NB4 (cell line): ENCODE data around the gene MAPK8IP1.

Experiments
- MYC ChIP-seq: IDR thresholded peaks from 2 replicates; pipeline ENCODE4 v1.6.1; 2011; ENCODE audit warnings: low read depth, low read length
- POLR2A ChIP-seq: IDR thresholded peaks from 2 replicates; pipeline ENCODE4 v1.6.1; 2011; ENCODE audit warnings: mild to moderate bottlenecking; ENCODE audit not compliant: insufficient read length; ENCODE audit errors: extremely low read depth
- TF ChIP-seq, protein P1 (sequence below): IDR thresholded peaks from one replicate; pipeline ENCODE4 v1.5.1; 2012; ENCODE audit warnings: low read depth, low read length
- TF ChIP-seq, protein P2 (sequence below): IDR thresholded peaks from 2 replicates; pipeline ENCODE4 v1.6.1; 2011; ENCODE audit warnings: low read depth, low read length

DNA sequence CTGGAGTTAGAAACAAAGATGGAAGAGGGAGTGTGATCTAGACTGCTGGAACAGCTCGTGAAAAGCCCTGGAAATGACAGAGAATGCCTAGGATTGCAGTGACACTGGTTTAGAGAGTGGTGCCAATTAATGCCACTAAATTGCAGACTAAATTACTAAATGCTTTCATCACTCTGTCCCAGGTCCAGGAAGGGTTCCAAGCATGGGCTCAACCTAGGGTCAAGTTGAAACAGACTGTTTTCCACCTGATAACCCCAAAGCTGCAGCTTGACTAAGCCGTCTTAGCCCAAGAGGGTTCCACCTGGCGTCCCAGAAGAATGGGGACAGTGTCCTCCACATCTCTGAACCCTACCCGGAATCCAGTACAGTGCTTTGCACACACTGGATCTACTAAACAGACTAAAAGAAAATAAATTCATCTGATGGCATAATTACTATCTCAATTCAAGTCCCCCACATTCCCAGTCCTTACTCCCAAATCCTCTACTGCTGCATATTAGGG is 39.2 kb upstream of the MAPK8IP1 start:
- TF ChIP-seq, protein P1, sequence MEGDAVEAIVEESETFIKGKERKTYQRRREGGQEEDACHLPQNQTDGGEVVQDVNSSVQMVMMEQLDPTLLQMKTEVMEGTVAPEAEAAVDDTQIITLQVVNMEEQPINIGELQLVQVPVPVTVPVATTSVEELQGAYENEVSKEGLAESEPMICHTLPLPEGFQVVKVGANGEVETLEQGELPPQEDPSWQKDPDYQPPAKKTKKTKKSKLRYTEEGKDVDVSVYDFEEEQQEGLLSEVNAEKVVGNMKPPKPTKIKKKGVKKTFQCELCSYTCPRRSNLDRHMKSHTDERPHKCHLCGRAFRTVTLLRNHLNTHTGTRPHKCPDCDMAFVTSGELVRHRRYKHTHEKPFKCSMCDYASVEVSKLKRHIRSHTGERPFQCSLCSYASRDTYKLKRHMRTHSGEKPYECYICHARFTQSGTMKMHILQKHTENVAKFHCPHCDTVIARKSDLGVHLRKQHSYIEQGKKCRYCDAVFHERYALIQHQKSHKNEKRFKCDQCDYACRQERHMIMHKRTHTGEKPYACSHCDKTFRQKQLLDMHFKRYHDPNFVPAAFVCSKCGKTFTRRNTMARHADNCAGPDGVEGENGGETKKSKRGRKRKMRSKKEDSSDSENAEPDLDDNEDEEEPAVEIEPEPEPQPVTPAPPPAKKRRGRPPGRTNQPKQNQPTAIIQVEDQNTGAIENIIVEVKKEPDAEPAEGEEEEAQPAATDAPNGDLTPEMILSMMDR: no peak
- no peak for TF ChIP-seq POLR2A
- TF ChIP-seq, protein P2, sequence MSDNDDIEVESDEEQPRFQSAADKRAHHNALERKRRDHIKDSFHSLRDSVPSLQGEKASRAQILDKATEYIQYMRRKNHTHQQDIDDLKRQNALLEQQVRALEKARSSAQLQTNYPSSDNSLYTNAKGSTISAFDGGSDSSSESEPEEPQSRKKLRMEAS: no peak
- TF ChIP-seq MYC: no peak
